ENCODE results near the gene PSMD6. TPM values are rescaled to one million over a fixed set of nuclear protein-coding genes. Genes with fewer than 3 reads are reported as not detected.

Gene PSMD6
- total RNA-seq (2022; extraction: Qiagen RNA extraction): 75.5 to 89.0 TPM (median 79.0 TPM) in 5 replicates

DNA sequence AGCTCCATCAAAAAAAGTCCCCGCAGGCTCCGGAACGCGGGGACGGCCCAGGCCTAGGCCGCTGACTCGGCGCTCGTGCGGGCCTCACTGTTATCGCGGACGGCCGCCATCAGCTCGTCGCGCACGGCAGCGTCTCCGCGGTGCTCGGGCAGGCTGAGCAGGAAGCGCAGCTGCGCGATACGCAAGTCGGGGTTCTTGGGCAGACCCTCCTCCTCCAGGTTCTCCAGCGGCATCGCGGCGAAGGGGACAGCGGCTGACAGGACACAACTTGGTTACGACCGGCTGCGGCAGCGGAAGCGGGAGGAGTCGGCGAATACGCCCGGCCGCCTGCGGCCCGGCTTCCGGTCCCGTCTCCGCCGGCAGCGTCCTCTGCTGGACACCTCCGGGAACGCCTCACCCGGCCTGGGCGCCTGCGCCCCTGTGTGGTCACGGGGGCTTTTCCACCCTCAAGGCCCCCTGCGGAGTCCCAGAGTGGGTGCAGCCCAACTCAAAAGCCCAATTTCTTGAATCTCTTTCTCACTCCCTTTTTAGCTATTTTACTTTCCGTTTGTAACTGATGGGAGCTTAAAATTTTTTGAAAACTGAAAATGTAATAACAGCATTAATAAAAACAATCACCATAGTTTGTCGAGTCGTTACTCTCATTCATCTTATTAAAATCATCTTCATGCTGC lies at the start of gene PSMD6:
PSMD6 (minus strand) TSS at position 308 of the 674 bp plus-strand sequence; CDS start at position 233, 75 bp downstream.

Other genes with a start within 250 kb of the PSMD6 start
- gene C3orf49, start 204.2 kb downstream of the PSMD6 start, total RNA-seq (2022; extraction: Qiagen RNA extraction): not detected in 5 replicates
- 53.4 to 73.1 TPM (median 62.1 TPM) in 5 replicates for gene THOC7, start 159.7 kb downstream of the PSMD6 start, total RNA-seq (2022; extraction: Qiagen RNA extraction)
- 2.8 to 6.7 TPM (median 4.4 TPM) in 5 replicates for gene ATXN7, start 159.6 kb downstream of the PSMD6 start, total RNA-seq (2022; extraction: Qiagen RNA extraction)
- gene SCAANT1, start 111.1 kb downstream of the PSMD6 start, total RNA-seq (2022; extraction: Qiagen RNA extraction): 1.7 TPM in 1 of 5 replicates, not detected in the others
- gene PRICKLE2, start 202.0 kb upstream of the PSMD6 start, total RNA-seq (2022; extraction: Qiagen RNA extraction): 2.2 to 2.8 TPM (median 2.7 TPM) in 5 replicates